Raji (cell line): Measurements from ENCODE around the gene ADAMTSL1.

Experiments
- POLR2A ChIP-seq: IDR thresholded peaks from 2 replicates; pipeline ENCODE4 v1.6.1; 2011; ENCODE audit warnings: low read depth, low read length, control low read depth; ENCODE audit not compliant: insufficient read depth

The ADAMTSL1 gene

GRCh38 chr9:18622186-18622836 lies 148.4 kb downstream of the ADAMTSL1 start:
- TF ChIP-seq POLR2A: no peak

GRCh38 chr9:18623221-18624079 lies 149.5 kb downstream of the ADAMTSL1 start:
- no peak for TF ChIP-seq POLR2A

- TF ChIP-seq POLR2A: no peak
Measured at GRCh38 chr9:18626046-18626698, 152.2 kb downstream of the ADAMTSL1 start.

- no peak for TF ChIP-seq POLR2A
Measured at GRCh38 chr9:18629136-18629535, 155.2 kb downstream of the ADAMTSL1 start.

- TF ChIP-seq POLR2A: no peak
Measured at GRCh38 chr9:18632632-18633403, 158.9 kb downstream of the ADAMTSL1 start.

GRCh38 chr9:18636781-18637180 lies 162.8 kb downstream of the ADAMTSL1 start:
- TF ChIP-seq POLR2A: no peak

- no peak for TF ChIP-seq POLR2A
Measured at GRCh38 chr9:18638371-18639249, 164.7 kb downstream of the ADAMTSL1 start.

- no peak for TF ChIP-seq POLR2A
Measured at GRCh38 chr9:18639911-18640310, 166.0 kb downstream of the ADAMTSL1 start.

GRCh38 chr9:18658804-18659705 lies 185.1 kb downstream of the ADAMTSL1 start:
- TF ChIP-seq POLR2A: no peak

GRCh38 chr9:18660001-18660400 lies 186.0 kb downstream of the ADAMTSL1 start:
- no peak for TF ChIP-seq POLR2A

- TF ChIP-seq POLR2A: no peak
Measured at GRCh38 chr9:18662320-18662719, 188.4 kb downstream of the ADAMTSL1 start.

GRCh38 chr9:18665947-18666346 lies 192.0 kb downstream of the ADAMTSL1 start:
- no peak for TF ChIP-seq POLR2A

GRCh38 chr9:18666348-18666747 lies 192.4 kb downstream of the ADAMTSL1 start:
- TF ChIP-seq POLR2A: no peak

GRCh38 chr9:18666986-18667772 lies 193.2 kb downstream of the ADAMTSL1 start:
- TF ChIP-seq POLR2A: no peak
